NB4 (cell line): ENCODE results near the gene FOXP1.

Source experiments
- DNase-seq: peaks from one replicate; pipeline ENCODE4 v3.0.0; 2010; ENCODE audit warnings: low read depth
- H3K4me3 ChIP-seq: one replicate; pipeline ENCODE4 v1.5.1; 2011; ENCODE audit warnings: mild to moderate bottlenecking, low read depth, low read length, moderate library complexity
- CTCF ChIP-seq: IDR thresholded peaks from one replicate; pipeline ENCODE4 v1.5.1; 2012; ENCODE audit warnings: low read depth, low read length
- MAX ChIP-seq: IDR thresholded peaks from 2 replicates; pipeline ENCODE4 v1.6.1; 2011; ENCODE audit warnings: low read depth, low read length
- MYC ChIP-seq: IDR thresholded peaks from 2 replicates; pipeline ENCODE4 v1.6.1; 2011; ENCODE audit warnings: low read depth, low read length
- POLR2A ChIP-seq: IDR thresholded peaks from 2 replicates; pipeline ENCODE4 v1.6.1; 2011; ENCODE audit warnings: mild to moderate bottlenecking; ENCODE audit not compliant: insufficient read length; ENCODE audit errors: extremely low read depth

FOXP1 gene

DNA sequence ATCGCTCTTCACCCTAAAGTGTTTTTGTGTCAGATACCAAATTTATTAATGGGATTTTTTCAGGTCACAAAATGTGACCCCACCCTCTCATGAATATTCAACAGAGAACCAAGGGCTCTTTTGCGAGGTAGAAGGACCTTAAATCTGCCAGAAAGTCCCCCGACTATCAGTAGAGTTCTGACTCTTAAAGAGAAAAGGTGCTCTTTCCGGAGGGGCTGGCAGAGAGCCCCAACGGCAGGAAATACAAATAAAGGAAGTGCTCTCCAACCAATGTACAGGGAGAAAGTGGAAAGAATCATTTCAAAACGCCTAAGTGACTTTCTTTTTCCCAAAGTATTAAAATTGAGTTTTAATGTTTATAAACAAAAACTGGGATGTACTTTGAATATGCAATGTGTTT lies 517.2 kb downstream of the FOXP1 start:
- peak; percentile 61 for DNase-seq
- peak overlapping the region; percentile 27 for H3K4me3 ChIP-seq
- TF ChIP-seq CTCF (no peak), MYC (no peak), POLR2A (no peak), MAX (no peak)

GRCh38 chr3:71065764-71066013 lies 517.8 kb downstream of the FOXP1 start:
- DNase-seq: no peak
- peak overlapping the region; percentile 70 for H3K4me3 ChIP-seq
- no peak for TF ChIP-seq MAX
- no peak for TF ChIP-seq CTCF
- TF ChIP-seq MYC: no peak
- no peak for TF ChIP-seq POLR2A

DNA sequence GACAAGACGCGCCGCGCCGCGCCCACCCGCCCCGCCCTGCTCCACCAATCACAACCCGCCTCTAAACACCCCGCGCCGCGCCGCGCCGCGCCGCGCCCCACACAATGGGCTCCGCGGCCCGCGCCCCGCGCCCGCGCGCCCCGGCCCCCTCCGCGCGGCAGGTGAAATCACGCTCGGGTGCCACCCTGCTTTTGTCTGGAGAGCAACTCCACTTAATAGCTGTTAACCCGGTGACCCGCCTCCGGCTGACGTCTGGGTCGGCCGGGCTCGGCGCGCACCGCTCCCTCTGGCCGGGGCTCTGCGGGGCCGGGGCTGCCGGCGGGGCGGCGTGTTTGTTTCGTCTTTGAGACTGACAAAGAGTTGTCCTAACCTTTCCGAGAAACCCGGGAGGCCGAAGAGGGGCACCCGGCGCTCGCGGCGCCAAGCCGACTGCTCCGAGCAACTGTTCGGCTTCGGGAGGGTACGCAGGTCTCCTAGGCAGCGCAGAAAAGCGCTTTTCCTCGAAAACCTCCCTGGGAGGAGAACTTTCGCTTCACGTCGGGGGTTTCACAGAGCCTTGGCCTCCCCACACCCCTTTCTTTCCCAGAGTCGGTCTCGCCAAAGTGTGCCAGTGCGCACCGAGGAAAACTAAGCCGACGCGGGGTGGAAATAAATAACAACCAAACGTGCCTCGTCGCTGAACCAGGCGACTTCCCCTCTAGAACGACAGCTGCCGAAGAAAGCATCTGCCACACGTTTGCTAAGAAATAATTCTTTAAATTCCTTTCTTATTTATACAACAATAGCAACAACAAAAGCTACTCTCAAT lies 518.4 kb downstream of the FOXP1 start:
- peak overlapping the region; percentile 70 for H3K4me3 ChIP-seq
- TF ChIP-seq POLR2A: no peak
- no peak for TF ChIP-seq CTCF
- no peak for TF ChIP-seq MAX
- no peak for TF ChIP-seq MYC
- DNase-seq: peak; percentile 60

- peak overlapping the region; percentile 49 for H3K4me3 ChIP-seq
- DNase-seq: peak; percentile 51
- TF ChIP-seq POLR2A (no peak), CTCF (no peak), MAX (no peak), MYC (no peak)
Measured at GRCh38 chr3:71064291-71064955, 519.1 kb downstream of the FOXP1 start.

GRCh38 chr3:71063773-71064290 lies 519.7 kb downstream of the FOXP1 start:
- peak overlapping the region; percentile 49 for H3K4me3 ChIP-seq
- peak; percentile 38 for DNase-seq
- no peak for TF ChIP-seq POLR2A
- TF ChIP-seq MAX: no peak
- TF ChIP-seq CTCF: no peak
- no peak for TF ChIP-seq MYC
